SKM-1 treated with dmso at 0.1 percent for 144 hours (cell line): ENCODE data around the gene MAF.

Source experiments
- DNase-seq: peaks from one replicate; lab custom pipeline; 2025; ENCODE audit not compliant: unreplicated experiment; lab: John Stamatoyannopoulos, UW

The MAF gene

DNA sequence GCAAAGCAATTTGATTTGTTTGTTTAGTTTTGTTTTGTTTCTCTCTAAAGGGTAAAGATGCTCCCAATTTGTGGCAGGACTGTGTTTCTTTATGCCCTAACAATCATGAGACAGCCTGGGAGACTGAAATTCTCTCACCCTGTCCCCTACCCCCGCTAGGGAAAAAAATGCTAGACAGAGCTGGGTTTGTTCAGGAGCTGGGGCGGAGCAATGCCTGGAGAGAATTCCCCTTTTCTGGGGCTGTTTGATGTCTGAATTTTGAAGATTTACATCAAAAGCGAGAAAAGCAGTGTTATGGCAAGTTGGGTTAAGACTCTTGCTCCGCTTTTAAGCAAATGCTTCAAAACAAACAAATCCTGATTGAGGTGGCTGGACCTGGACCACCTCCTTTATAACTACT lies 8.4 kb downstream of the MAF start:
- no peak for DNase-seq

DNA sequence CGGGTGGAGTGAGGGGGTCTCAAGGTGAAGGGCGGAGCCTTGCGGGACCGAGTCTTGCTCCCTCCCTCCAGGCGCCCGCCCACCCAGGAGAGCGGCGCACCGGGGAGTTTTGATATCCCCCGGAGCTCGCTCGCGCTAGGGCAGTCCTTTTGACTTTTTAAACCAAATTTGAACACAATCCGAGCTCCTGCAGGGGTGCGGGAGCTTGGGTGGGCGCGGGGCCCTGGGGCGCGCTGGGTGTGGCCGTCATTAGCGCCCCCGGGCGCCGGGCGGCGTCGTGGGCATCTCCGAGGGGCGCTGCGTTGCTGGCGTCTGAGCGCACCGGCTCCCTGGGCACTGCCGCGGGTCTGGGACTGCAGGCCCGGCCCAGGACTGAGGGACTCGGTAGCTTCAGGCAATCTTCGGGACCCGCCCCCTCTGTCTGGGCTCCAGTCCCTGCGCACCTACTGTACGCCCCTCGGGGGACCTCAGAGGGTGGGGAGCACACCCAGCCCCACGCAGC lies 10.9 kb downstream of the MAF start:
- no peak for DNase-seq

DNA sequence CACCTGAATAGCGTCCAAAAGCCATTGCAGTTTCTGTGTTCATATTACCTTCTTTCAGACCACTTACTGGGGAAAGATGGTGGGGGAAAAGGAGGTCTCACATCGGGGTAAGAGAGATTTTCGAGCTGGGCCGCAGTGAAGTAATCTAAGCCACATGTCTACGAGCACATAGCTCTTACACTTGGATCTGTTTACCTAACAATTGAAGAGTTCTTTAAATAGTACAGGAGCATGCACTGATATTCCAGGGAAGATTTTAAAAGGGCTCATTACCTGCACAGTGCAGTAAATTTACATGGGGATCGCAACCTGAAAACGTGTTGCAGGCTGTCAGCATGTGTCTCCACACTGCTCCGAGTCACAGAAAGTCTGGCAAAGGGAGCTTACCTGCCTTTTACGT lies 12.6 kb downstream of the MAF start:
- no peak for DNase-seq

DNA sequence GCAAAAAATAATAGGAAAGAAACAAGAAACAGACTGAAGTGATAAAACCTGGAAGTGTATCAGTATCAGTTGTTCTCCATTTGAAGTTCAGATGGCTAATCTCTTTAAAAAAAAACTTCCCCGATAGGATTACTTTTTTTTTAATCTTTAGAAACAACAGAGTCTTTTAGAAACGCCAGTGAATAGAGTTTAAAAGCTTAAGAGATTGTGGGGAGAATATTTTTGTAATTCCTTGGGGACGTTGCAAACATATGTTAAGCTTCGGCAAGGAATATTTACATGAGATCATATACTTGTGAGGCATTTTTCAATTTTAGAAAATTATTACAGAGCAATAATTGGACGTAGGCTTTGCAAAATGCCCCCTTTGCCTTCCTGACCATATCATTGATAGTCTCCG lies 13.2 kb downstream of the MAF start:
- DNase-seq, result no peak

DNA sequence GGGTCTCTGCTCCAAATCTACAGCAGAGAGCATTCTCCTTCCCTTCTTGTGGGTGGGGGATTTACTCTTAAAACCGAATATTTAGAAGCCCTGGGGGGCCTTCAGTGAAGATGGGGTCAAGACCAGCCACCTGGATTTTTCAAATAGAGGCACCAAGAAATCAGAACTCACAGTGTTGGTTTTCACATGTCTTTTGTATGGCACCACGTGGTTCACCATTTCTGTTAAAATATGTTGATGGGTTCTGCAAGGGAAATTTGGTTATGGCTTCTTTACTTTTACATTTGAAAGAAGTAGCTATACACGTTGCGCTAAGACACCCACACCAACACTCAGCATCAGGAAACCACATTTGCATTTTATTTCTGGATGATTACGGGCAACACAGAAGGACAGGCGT lies 17.7 kb downstream of the MAF start:
- DNase-seq, result no peak

DNA sequence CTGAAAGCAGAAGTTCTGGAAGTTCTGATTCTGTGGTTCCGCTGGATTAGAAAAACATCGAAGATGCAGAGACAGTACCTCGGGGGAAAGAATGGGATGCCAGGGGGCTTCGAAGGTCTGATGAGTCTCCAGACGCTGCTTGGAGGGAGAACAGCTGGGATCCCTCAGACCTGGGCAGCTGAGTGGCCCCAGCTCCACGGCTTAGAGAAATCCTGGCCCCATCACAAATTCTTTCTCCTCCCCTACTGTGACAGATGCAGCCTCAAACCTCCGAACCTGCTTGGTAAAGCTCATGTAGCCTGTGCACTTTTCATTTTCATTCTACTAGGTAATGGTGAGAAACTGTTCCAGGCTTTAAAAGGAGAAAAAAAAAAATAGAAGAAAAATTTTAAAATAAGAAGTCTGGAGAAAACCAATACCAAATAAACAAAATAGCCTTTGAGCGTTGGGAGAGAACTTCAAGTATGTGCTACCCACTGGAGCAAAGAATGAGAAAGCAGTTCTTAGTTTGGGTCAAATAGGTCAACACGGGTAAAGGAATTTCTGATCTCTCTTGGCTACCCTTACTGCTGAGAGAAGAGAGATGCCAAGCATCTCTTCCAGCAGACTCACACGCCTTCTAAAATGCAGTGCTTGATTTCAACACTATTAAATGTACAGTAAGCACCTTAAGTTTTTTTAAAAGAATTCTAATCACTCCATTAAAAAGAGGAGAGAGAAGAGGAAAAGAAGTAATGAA lies 19.9 kb downstream of the MAF start:
- no peak for DNase-seq

DNA sequence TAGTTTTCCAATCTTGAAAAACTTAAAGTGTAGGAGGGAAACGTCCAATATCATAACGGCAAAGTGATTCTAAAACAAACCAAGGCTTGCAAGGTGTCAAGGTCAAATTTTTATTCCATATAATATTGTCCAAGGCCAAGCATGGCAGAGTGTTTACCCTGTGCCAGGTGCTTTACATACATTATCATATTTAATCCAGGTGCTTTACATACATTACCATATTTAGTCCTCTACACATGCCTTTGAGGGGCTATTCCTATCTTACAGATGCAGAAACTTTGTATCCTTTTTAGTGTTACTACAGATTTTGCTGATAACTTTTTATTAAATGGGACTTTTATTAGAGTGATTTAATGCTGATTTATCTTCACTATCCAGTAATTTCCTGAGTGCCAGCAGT lies 23.9 kb downstream of the MAF start:
- DNase-seq, result no peak

DNA sequence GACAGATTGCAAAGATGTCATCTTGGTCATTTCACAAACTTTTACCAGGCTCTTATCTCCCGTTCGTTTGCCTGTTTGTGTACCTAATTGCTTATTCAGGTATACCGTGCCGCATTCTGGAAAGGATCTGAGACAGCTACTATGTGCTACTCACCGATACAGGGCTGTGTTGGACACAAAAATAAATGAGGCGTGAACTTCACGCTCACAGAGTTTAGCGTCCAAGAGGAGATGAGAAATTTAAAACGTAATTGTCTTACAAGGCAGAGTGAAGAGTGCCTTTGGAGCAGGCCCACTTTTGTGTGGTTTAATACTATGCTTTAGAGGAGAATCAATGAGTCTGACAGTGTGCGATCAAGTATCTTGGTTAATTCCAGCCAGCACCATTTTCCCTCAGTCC lies 26.7 kb downstream of the MAF start:
- no peak for DNase-seq

DNA sequence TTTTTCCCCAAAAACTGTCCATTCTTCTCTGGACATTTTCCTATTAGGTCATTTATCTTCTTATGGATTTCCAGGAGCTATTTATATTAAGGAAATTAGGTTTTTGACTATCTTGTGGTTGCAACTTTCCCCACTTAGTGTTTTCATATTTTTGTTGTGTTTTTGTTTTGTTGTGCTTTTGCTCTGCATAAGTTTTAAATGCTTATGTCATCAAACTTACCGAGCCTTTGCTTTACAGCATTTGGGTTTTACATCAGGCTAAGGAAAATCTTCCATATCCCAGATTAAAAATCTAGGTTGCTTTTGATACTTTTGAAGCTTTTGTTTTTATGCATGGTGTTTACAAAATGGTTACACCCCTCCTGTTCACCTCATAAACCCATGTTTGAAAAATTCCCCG lies 27.5 kb downstream of the MAF start:
- no peak for DNase-seq

DNA sequence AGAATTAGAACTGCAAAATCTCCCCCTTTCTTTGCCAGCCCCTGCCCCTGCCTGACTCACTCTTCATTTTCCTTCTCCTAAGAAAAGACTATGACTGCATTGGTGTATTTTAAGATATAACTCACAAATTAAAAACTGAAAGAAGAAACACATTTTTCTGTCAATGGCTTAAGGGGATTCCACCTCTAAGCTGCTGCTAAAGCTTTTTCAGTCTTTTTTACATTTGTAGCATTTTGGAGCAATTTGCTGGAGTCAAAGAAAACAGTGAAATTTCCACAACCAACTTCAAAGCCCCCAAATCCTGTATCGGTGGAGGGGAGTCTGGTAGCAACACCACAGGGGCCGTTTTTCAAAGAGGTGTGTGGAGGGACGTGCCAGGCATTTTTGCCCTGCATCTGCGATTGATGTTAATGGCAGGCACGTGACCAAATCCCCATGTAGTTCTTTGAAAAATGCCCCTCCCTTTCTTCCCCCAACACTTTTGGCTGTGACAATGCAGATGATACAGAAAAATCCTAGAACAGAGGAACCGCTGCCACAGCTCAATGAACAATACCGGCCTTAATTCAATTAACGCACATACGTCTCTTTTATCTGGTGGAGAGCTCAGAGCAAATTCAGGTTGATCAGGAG lies 28.5 kb downstream of the MAF start:
- no peak for DNase-seq

DNA sequence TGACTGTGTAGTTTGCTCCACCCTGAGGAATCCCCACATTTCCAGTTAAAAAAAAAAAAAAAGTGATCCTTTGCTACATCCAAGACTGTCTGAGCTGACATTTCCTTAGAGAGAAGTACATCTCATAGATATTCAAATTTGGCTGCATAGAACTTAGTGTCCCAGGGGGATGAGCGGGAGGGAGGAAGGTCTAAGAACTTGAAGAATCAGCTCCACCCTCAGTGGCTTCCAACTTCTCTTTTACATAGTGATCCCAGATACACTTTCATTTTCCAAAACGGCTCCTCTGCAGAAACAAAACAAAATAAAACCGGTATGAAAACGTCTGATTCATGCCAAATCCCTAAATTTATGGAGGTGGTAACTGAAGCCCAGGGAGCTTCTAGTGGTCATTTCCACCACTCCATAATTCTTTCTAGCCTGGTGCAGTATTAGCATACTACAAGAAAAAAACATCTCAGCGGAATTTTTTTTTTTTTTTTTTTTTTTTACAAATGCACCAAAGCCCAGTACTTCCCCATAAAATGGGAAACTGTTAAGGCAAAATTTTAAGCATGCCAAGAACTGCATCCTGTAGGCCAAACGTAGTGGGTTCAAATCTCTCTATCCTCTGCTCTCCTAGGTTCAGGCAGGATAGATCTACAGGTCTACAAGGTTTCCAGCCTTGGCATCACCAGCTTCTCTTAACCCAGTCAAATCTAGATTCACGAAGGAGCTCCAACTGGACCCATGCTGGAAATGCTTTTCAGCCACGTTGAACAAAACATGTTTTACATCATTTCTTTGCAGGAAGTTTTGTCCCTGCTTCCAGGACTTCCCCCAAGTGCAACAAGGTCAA lies 29.3 kb downstream of the MAF start:
- DNase-seq, result no peak

DNA sequence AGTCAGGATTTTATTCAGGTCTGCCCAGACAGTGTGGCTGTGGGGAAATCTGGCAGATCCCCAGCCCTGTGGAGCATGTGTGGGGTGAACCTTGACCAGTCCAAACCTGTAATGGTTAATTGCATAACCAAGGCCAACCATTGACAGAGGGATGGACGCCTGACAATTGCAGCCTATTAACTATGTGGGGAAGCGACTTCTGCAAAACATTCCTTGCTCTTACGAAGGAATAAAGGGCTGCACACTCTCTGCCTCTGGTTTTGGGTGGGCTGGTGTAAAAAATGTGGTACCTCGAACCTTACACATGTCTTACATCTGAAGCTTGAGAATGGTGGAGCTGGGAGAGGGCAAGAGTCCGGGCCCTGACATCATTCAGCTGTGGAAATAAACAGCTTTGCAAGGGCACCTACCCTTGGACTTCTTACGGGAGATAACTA lies 35.8 kb downstream of the MAF start:
- DNase-seq, result no peak

DNA sequence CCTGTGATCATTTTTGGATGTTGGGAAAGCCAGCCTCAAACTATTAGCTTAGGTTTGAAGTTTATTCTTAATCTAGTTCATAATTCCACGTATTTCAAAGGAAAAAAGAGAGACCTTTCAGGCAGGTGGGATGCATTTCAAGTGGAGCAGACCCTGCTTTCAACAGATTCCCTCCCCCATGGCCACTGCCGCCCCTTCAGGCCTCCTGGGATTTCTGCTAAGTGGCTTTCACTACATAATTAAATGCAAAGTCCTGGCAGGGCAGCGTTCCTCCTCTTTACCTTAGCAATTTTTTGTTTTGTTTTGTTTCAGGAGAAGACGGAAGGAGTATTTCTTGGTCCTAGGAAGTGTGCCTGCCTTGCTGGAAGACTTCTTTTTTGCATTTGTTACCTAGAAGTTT lies 36.6 kb downstream of the MAF start:
- no peak for DNase-seq

DNA sequence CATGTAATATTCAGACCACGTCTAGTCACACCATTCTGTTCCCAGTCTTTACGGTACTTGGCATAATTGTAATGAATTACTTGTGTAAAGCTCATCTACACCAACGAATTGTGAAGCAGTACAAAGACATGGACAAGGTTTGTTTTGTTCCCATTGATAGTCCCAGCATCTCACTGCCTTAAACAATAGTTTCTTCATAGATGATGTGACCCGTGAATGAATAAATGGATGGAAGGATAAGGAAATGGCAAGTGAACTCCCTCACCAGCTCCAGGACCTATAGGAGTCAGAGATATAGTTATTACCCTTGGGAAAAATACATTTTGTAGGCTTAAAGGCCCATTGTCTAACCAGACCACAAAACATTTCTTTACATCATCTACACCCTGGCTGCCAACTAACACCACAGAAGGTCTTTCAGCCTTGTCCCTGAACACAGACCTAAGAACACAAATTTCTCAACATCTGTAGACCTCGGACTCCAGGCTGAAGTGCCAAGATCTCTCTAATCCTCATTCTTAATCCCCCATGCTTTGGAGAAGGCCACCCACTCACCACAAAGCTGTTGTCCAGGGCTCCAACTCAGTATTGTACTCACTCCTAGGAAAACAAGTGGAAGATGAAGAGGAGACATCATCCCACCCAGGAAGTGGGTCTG lies 38.2 kb downstream of the MAF start:
- no peak for DNase-seq

DNA sequence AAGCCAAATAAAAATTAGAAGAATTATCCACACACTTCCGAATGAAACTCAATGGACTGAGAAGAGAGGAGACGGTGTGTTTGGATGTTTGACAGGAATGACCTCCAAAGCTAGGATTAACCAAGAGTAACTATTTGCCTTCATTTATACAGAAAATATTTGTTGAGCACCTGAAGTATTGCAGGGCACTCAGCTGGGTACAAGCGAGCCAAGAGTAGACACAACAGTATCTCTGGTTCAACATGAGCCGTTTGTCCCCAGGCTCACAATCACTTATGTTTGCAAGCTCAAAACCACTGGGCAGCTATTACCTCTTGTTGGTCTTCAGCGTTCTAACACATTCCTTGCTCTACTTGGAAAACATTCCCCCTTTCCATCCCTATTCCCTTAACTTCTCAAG lies 38.8 kb downstream of the MAF start:
- DNase-seq, result no peak

DNA sequence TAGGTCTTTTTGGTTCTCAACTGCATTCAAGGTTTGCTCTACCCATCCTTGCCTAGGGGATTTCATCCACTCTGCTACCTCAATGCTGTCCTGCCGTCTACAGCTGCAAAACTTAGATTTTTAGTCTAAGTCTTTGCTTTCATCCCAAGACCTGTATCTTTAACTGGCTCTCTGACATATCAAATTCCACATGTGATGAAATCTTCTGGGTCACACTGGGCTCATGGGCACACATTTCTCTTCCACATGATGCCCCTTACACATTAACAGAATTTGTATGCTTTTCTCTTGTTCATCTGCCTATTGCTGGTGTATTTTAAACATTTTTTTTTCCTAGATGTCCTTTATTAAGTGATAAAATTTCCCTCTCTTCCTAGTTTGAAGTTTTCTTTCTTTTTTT lies 39.6 kb downstream of the MAF start:
- no peak for DNase-seq

DNA sequence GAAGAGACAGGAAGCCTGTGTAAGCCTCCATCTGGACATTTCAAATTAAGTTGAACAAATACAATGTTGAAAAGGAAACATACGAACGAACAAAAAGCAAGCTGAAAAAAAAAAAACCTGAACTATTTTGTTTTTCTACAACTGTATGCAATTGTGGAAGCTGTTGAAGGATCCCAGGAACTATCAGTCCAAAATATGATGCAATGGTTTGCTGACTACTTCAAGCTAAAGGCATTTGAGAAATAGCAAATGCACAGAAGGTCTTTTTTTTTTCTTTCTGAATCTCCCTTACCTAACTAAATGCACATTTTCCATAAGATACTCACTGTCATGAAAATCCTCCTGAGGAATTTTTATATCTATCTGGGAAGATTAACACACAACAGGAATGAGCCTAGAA lies 40.2 kb downstream of the MAF start:
- no peak for DNase-seq

DNA sequence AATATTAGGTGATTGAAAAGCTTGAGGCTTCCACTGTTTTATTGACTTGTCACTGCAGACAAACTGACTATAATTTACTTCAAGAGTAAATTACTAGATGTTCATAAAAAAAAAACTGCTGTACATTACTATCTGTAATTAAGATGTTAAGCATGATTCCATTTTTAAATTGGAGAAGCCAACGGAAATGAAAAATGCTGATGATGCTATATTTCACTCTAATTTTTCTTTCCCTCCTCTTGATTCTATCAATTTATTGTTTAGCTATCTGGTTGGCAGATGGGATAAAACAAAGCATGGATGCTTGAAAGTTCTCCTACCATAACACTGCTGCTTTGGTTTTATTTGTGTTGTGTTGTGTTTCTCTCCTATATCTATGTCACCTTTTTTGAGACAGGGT lies 41.0 kb downstream of the MAF start:
- no peak for DNase-seq

DNA sequence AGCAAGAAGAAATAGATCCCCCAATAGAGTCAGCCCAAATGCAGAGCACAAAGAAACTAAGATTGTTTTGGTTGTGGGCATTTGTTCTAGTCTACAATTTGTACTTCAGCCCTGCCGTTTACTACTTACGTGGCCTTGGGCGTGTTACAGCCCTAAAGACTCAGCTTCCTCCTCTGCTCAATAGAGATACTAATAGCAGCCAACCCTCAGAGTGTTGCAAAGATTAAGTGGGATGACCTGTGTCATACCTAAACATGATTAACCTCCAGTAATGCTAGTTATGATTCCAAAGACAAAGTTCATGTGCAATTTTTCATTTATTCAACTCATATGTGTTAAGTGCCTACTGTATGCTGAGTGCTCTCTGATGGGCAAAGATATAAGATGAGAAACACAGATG lies 43.1 kb downstream of the MAF start:
- DNase-seq, result no peak

DNA sequence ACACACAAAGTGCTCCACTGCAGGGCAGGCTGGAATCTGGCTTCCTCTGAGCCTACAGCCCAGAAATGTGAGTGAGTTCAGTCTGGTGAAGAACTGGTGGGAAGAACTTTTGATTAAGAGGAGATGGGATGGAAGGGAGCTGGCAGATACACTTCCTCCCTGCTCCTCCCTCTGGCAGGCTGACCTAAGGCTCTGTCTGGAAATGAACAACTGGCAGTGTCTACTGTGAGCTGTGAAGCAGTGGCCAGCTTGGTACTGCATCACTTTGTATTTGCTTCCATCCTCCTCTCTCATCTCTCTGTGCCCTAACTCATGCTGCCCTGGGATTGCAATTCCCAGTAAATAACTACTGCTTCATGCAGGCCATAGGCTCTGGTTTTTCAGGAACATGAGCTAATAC lies 45.6 kb downstream of the MAF start:
- no peak for DNase-seq

DNA sequence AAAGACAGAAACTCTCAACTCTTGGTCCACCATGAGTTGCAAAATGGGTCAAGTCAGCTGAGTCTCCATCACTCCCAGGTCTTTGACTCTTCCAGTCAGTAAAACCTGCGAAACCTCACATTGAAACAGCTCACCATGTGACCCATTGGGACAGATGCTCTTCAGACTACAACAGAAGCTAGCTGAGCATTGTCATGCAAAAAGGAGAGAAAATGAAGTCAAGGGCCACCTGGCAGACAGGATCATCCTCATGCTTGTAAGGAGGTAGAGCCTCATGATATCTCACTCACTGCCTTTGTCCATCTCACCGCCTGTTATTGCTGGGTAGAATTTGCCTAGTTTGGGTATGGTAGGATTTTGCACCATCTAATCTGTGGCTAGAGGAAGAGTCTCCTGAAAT lies 50.2 kb downstream of the MAF start:
- no peak for DNase-seq
